ENCODE results near the gene HERC2.

DNA sequence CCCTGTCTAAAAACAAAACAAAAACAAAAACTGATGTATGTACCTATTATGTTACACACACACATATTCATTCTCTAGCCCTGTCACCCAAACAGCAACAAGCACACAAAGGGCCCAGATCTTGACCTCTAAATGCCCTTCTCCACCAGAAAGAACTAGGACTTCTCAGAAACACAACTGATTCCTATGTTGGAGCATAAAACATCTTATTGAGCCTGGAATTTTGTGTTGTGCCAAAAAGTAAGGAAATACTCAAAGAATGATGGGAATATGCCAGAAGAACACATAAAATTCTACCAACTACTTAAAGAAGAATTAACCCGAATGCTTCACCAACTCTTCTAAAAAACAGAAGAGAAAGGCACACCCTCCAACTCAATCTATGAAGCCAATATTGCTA is 156.2 kb downstream of the HERC2 start:
- TF ChIP-seq, protein P1, sequence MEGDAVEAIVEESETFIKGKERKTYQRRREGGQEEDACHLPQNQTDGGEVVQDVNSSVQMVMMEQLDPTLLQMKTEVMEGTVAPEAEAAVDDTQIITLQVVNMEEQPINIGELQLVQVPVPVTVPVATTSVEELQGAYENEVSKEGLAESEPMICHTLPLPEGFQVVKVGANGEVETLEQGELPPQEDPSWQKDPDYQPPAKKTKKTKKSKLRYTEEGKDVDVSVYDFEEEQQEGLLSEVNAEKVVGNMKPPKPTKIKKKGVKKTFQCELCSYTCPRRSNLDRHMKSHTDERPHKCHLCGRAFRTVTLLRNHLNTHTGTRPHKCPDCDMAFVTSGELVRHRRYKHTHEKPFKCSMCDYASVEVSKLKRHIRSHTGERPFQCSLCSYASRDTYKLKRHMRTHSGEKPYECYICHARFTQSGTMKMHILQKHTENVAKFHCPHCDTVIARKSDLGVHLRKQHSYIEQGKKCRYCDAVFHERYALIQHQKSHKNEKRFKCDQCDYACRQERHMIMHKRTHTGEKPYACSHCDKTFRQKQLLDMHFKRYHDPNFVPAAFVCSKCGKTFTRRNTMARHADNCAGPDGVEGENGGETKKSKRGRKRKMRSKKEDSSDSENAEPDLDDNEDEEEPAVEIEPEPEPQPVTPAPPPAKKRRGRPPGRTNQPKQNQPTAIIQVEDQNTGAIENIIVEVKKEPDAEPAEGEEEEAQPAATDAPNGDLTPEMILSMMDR (IDR thresholded peaks at IDR 0.05), result no peak
- no peak for TF ChIP-seq POLR2A (IDR thresholded peaks at IDR 0.05)
